Heart right ventricle (tissue), 16 donors: ENCODE measurements around the gene TMOD2. TPM values are rescaled to one million over a fixed set of nuclear protein-coding genes. Genes with fewer than 3 reads are reported as not detected.
A peak's percentile ranks its signal among the peaks of the same experiment; 100 is the strongest.

Experiments used
- ATAC-seq, 8 donors: fragments of 200-7000 bp; cut with Tn5 transposase; one replicate each; pipeline ENCODE4 v1.9.1; 2020; ENCODE audit warnings: mild to moderate bottlenecking in 8 of 8, moderate library complexity in 8 of 8, moderate number of reproducible peaks in 1 of 8
- DNase-seq, 2 donors: peaks; one replicate each; pipeline ENCODE4 v3.0.0-alpha.2; 2020
- H3K27ac ChIP-seq, 10 donors: fragments of 200-600 bp; sonication (generic) in 2 of 10; one replicate each; pipeline versions ENCODE4 v1.5.0 to v1.8.0; 2020 to 2022; ENCODE audit warnings: mild to moderate bottlenecking in 3 of 10
- H3K27me3 ChIP-seq, 7 donors: fragments of 200-600 bp; one replicate each; pipeline ENCODE4 v1.8.0; 2021 to 2022; ENCODE audit warnings: mild to moderate bottlenecking in 2 of 7
- H3K36me3 ChIP-seq, 9 donors: fragments of 200-600 bp; sonication (generic) in 1 of 9; one replicate each; pipeline versions ENCODE4 v1.5.0 to v1.8.0; 2020 to 2022; ENCODE audit warnings: mild to moderate bottlenecking in 2 of 9
- H3K4me1 ChIP-seq, 9 donors: fragments of 200-600 bp; sonication (generic) in 1 of 9; one replicate each; pipeline versions ENCODE4 v1.5.0 to v1.8.0; 2020 to 2022; ENCODE audit warnings: mild to moderate bottlenecking in 4 of 9
- H3K4me3 ChIP-seq, 10 donors: fragments of 200-600 bp; sonication (generic) in 2 of 10; one replicate each; pipeline versions ENCODE4 v1.5.0 to v1.8.0; 2020 to 2022; ENCODE audit warnings: mild to moderate bottlenecking in 7 of 10, moderate library complexity in 2 of 10
- H3K9me3 ChIP-seq, 11 donors: fragments of 200-600 bp in 10 of 11; sonication (generic) in 2 of 11; one replicate each; pipeline versions ENCODE4 v1.5.0 to v1.8.0; 2013 to 2022; ENCODE audit warnings: mild to moderate bottlenecking in 2 of 11, control low read depth in 1 of 11, moderate library complexity in 1 of 11
- CTCF ChIP-seq, 9 donors: fragments of 200-600 bp; sonication (generic) in 2 of 9; IDR thresholded peaks; one replicate each; pipeline versions ENCODE4 v1.5.0 to v1.8.0; 2021 to 2022; ENCODE audit warnings: antibody characterized with exemption in 9 of 9, mild to moderate bottlenecking in 5 of 9, moderate library complexity in 1 of 9
- WGBS, 2 donors: extraction: QIAGEN DNeasy Blood & Tissue Kit; methylation state at CpG; one replicate each; pipeline ENCODE4 v1.1.7; 2013; ENCODE audit warnings: inconsistent platforms in 1 of 2; 5-methylcytosine and 5-hydroxymethylcytosine counted together
- intact Hi-C, 10 donors: fragments of 100-400 bp; cut with DNase I; formaldehyde crosslinking; loops; one replicate each; pipeline versions ENCODE4 v1.11.1 to v1.14.2; 2022
- polyA plus RNA-seq, 2 donors: library from polyadenylated mRNA; stranded (reverse); fragments of 200-250 nt; gene quantifications; one replicate each; pipeline ENCODE4 v1.2.3, GENCODE V29; 2013
- total RNA-seq, 10 donors: library from RNA; stranded (reverse); fragmentation: NEBNext Ultra II Directional in 3 of 10; extraction: Animal tissue kit (Norgen Biotek cat#: 25700) in 3 of 10; gene quantifications; one replicate each; pipeline versions ENCODE4 v1.2.1 to v1.2.4, GENCODE V29; 2021 to 2023
- donor health status: Arrhythmogenic right ventricular cardiomyopathy.
- donor health status: ischemic (EF 13 %, LVEDD 7.1; RV severe dilation, severe dysfunction).
- donor health status: healthy with polysubstance abuse.
- donor health status: DM: no; HTN: yes; CAD: no.
- donor health status: DM: no; HTN: no; CAD: no.
- donor health status: ischemic (EF 25% LVEDD 6.9; RV normal size, moderate dysfunction).
- donor health status: ischemic (EF 25% LVEDD 5.7; RV mildly dilated, moderate dysfunction).
- donor health status: healthy.
- donor health status: DM: yes; HTN: yes; CAD: no.
- donor health status: Ischemic cardiomyopathy.
- donor health status: ischemic (EF 35%, LVEDD 5.7; RV mildly dilated, moderate dysfunction).
- donor health status: nonischemic (EF 11% LVEDD 7.7; RV severe dilation, severe dysfunction).
- donor health status: DM: yes; HTN: yes; CAD: no.
- donor health status: PGD.
- donor health status: ischemic (EF 29% LVEDD 5.4; RV normal size, mild dysfunction).
- donor health status: nonischemic (EF 23%, LVEDD 6.1; RV moderate dilation, normal function).

Gene TMOD2
- total and polyA plus RNA-seq, 12 donors = 1.5 to 8.5 (median 4.7) TPM

GRCh38 chr15:51727141-51727897 lies 24.1 kb upstream of the TMOD2 start:
- intact Hi-C loops = loop anchor here in 1 of 10 donors (10.0 kb wide), 1 partner anchor 47 kb away; no protein-coding TSS in a partner anchor
- DNase-seq (no peak), ATAC-seq (peak in 2 of 8 donors; percentile 18 to 29)
- WGBS, 2 donors = 76 to 77% methylated on average over 4 of the region's 4 CpGs
- peak overlapping the region in 3 of 10 donors; percentile 18 to 37 (median 33) for H3K27ac ChIP-seq
- peaks cover 0 to 59% (median 46%) of the 10 kb centered on the region in 9 donors for H3K4me1 ChIP-seq
- H3K4me3 ChIP-seq = no peak overlapping the region
- peak in 4 of 9 donors; percentile 12 to 28 (median 22) for TF ChIP-seq CTCF (IDR thresholded peaks at IDR 0.05)
- H3K36me3 ChIP-seq = peaks cover 0 to 21% (median 0%) of the 10 kb centered on the region in 9 donors
- H3K27me3 ChIP-seq = no peaks in the 10 kb centered on the region
- no peaks in the 10 kb centered on the region for H3K9me3 ChIP-seq

GRCh38 chr15:51731549-51732267 lies 19.7 kb upstream of the TMOD2 start:
- DNase-seq (peak in 1 of 2 donors; percentile 57), ATAC-seq (peak; percentile 38 to 88 (median 80))
- Histone ChIP-seq H3K4me1 (peaks cover 0 to 69% (median 45%) of the 10 kb centered on the region in 9 donors), H3K9me3 (no peaks in the 10 kb centered on the region), H3K36me3 (peaks cover 0 to 4% (median 0%) of the 10 kb centered on the region in 9 donors), H3K4me3 (peak overlapping the region in 7 of 10 donors; percentile 8 to 47 (median 31)), H3K27ac (peak overlapping the region; percentile 22 to 85 (median 72)), H3K27me3 (no peaks in the 10 kb centered on the region)
- WGBS, 2 donors = 46 to 51% methylated on average over 5 of the region's 5 CpGs
- no peak for TF ChIP-seq CTCF (IDR thresholded peaks at IDR 0.05)
- intact Hi-C loops = loop anchor here in 1 of 10 donors (5.0 kb wide), 1 partner anchor 241 kb away; the partner anchor contains the start of gene LEO1

GRCh38 chr15:51732646-51733045 lies 18.8 kb upstream of the TMOD2 start:
- intact Hi-C loops = loop anchor here in 1 of 10 donors (5.0 kb wide), 1 partner anchor 240 kb away; the partner anchor contains the start of gene LEO1
- Histone ChIP-seq H3K9me3 (no peaks in the 10 kb centered on the region), H3K36me3 (peaks cover 0 to 4% (median 0%) of the 10 kb centered on the region in 9 donors), H3K4me1 (peaks cover 0 to 60% (median 38%) of the 10 kb centered on the region in 9 donors), H3K4me3 (no peak overlapping the region), H3K27me3 (no peaks in the 10 kb centered on the region), H3K27ac (peak overlapping the region; percentile 22 to 85 (median 72))
- DNase-seq (no peak), ATAC-seq (no peak)
- 62 to 66% methylated on average over 2 of the region's 2 CpGs for WGBS, 2 donors
- TF ChIP-seq CTCF (IDR thresholded peaks at IDR 0.05) = no peak
